ENCODE results near the gene ZBED4.

The ZBED4 gene

GRCh38 chr22:49937758-49938564 is 84.3 kb downstream of the ZBED4 start:
- peaks cover 31% of the 10 kb centered on the region for H3K4me1 ChIP-seq (ENCODE audit: low read length)
- H3K36me3 ChIP-seq (replicated peaks; ENCODE audit: low read depth, low read length) = peaks cover 3% of the 10 kb centered on the region
- no peak for TF ChIP-seq CTCF (IDR thresholded peaks at IDR 0.05; ENCODE audit: low read depth, low read length)
- no peak for TF ChIP-seq EZH2phosphoT487 (IDR thresholded peaks at IDR 0.05; ENCODE audit: low read depth)
- H3K9ac ChIP-seq (ENCODE audit: low read length) = no peak overlapping the region
- H3K27me3 ChIP-seq (ENCODE audit: low read depth, low read length) = 0 out of 2 replicates have a peak, but pooled peaks cover 6% of the 10 kb centered on the region
- H4K20me1 ChIP-seq (ENCODE audit: insufficient read depth, low read length) = no peaks in the 10 kb centered on the region
- H3K27ac ChIP-seq (ENCODE audit: low read length) = no peak overlapping the region
- H3K9me3 ChIP-seq (ENCODE audit: insufficient read depth, low read length) = no peaks in the 10 kb centered on the region
- no peak overlapping the region for H3K4me2 ChIP-seq (ENCODE audit: low read length)
- no peak overlapping the region for H3K4me3 ChIP-seq (ENCODE audit: low read length)
- no peak overlapping the region for H2AFZ ChIP-seq (ENCODE audit: low read depth, low read length)
- H3K79me2 ChIP-seq (ENCODE audit: low read length) = peaks cover 8% of the 10 kb centered on the region; the same call in 1 of the 2 replicates

GRCh38 chr22:49938565-49939136 is 85.0 kb downstream of the ZBED4 start:
- H3K27me3 ChIP-seq (ENCODE audit: low read depth, low read length) = 0 out of 2 replicates have a peak, but pooled peaks cover 6% of the 10 kb centered on the region
- no peak for TF ChIP-seq CTCF (IDR thresholded peaks at IDR 0.05; ENCODE audit: low read depth, low read length)
- no peak for TF ChIP-seq EZH2phosphoT487 (IDR thresholded peaks at IDR 0.05; ENCODE audit: low read depth)
- peaks cover 1% of the 10 kb centered on the region for H3K36me3 ChIP-seq (replicated peaks; ENCODE audit: low read depth, low read length)
- H4K20me1 ChIP-seq (ENCODE audit: insufficient read depth, low read length) = no peaks in the 10 kb centered on the region
- H3K79me2 ChIP-seq (ENCODE audit: low read length) = peaks cover 8% of the 10 kb centered on the region; the same call in 1 of the 2 replicates
- no peak overlapping the region for H2AFZ ChIP-seq (ENCODE audit: low read depth, low read length)
- no peaks in the 10 kb centered on the region for H3K9me3 ChIP-seq (ENCODE audit: insufficient read depth, low read length)
- H3K27ac ChIP-seq (ENCODE audit: low read length) = no peak overlapping the region
- no peak overlapping the region for H3K4me2 ChIP-seq (ENCODE audit: low read length)
- peaks cover 26% of the 10 kb centered on the region for H3K4me1 ChIP-seq (ENCODE audit: low read length)
- no peak overlapping the region for H3K4me3 ChIP-seq (ENCODE audit: low read length)
- H3K9ac ChIP-seq (ENCODE audit: low read length) = no peak overlapping the region

Data from OCI-LY3 (cell line).